OCI-LY3 (cell line): ENCODE data around the gene BCL2L13.

Experiments
- H2AFZ ChIP-seq: fragments of 200-600, 300-600 bp; shearing (Covaris generic); 2 replicates; pipeline ENCODE4 v1.6.0; 2014; ENCODE audit warnings: antibody characterized with exemption, low read depth, low read length
- H3K27ac ChIP-seq: fragments of 200-600, 300-600 bp; sonication (generic); 2 replicates; pipeline ENCODE4 v1.5.1; 2014; ENCODE audit warnings: mild to moderate bottlenecking, low read length, moderate library complexity, mixed read lengths
- H3K27me3 ChIP-seq: fragments of 200-600, 300-600 bp; sonication (generic); 2 replicates; pipeline ENCODE4 v1.6.1; 2014; ENCODE audit warnings: low read depth, low read length, mixed read lengths
- H3K36me3 ChIP-seq: fragments of 200-600, 300-600 bp; sonication (generic); replicated peaks from 2 replicates; pipeline ENCODE3; 2014; ENCODE audit warnings: low read depth, low read length, mixed read lengths
- H3K4me1 ChIP-seq: fragments of 300-600, 200-600 bp; sonication (generic); 2 replicates; pipeline ENCODE4 v1.6.1; 2014; ENCODE audit warnings: low read length, mixed read lengths
- H3K4me2 ChIP-seq: fragments of 200-600, 300-600 bp; sonication (generic); 2 replicates; pipeline ENCODE4 v1.6.1; 2014; ENCODE audit warnings: low read length, mixed read lengths
- H3K4me3 ChIP-seq: fragments of 300-600, 200-600 bp; sonication (generic); 2 replicates; pipeline ENCODE4 v1.5.1; 2014; ENCODE audit warnings: antibody characterized with exemption, mild to moderate bottlenecking, low read length, moderate library complexity
- H3K79me2 ChIP-seq: fragments of 300-600, 200-600 bp; shearing (Covaris generic); 2 replicates; pipeline ENCODE4 v1.6.1; 2014; ENCODE audit warnings: mild to moderate bottlenecking, low read length, mixed read lengths
- H3K9ac ChIP-seq: fragments of 300-600, 200-600 bp; shearing (Covaris generic); 2 replicates; pipeline ENCODE4 v1.6.0; 2014; ENCODE audit warnings: mild to moderate bottlenecking, low read length, moderate library complexity
- H3K9me3 ChIP-seq: fragments of 200-600, 300-600 bp; shearing (Covaris generic); 2 replicates; pipeline ENCODE4 v1.6.1; 2014; ENCODE audit warnings: low read length, mixed read lengths; ENCODE audit not compliant: insufficient read depth
- H4K20me1 ChIP-seq: fragments of 200-600, 300-600 bp; sonication (generic); 2 replicates; pipeline ENCODE4 v1.6.1; 2016; ENCODE audit warnings: low read length, mixed read lengths; ENCODE audit not compliant: insufficient read depth
- EZH2phosphoT487 ChIP-seq: fragments of 200-600 bp; shearing (Covaris generic); IDR thresholded peaks from 2 replicates; pipeline ENCODE4 v1.6.1; 2018; ENCODE audit warnings: antibody characterized with exemption, mixed run types, low read depth
- TF ChIP-seq, protein P1 (sequence below): fragments of 200-600, 300-600 bp; sonication (generic); IDR thresholded peaks from 2 replicates; pipeline ENCODE4 v1.5.1; 2014; ENCODE audit warnings: antibody characterized with exemption, low read length, low read depth

Gene BCL2L13

DNA sequence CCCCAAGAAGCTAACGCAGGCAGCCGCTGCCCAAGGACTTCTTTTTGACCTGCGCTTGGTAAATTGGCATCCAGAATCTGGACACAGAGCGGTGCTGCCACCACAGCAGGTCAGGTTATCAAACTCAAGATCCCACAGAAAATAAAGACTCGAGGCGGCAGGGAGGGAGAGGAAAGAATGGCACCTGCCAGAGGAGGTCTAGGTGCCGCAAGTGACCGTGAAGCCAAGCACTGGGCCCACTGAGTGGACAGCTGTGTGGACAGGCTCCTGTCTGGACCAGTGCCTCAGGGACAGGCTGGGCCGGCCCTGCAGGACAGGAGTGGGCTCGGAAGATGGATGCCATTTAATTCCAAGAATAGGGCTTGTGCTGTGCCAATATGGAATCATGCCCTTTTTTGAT, 108.4 kb downstream of the BCL2L13 start:
- peaks cover 50% of the 10 kb centered on the region for H3K36me3 ChIP-seq
- H3K9ac ChIP-seq: no peak overlapping the region
- no peak overlapping the region for H3K27ac ChIP-seq
- no peaks in the 10 kb centered on the region for H3K9me3 ChIP-seq
- no peak overlapping the region for H2AFZ ChIP-seq
- peaks cover 18% of the 10 kb centered on the region for H3K4me1 ChIP-seq
- no peaks in the 10 kb centered on the region for H3K27me3 ChIP-seq
- peaks cover 98% of the 10 kb centered on the region for H3K79me2 ChIP-seq
- H3K4me3 ChIP-seq: no peak overlapping the region
- H3K4me2 ChIP-seq: no peak overlapping the region
- TF ChIP-seq EZH2phosphoT487: no peak
- TF ChIP-seq, protein P1, sequence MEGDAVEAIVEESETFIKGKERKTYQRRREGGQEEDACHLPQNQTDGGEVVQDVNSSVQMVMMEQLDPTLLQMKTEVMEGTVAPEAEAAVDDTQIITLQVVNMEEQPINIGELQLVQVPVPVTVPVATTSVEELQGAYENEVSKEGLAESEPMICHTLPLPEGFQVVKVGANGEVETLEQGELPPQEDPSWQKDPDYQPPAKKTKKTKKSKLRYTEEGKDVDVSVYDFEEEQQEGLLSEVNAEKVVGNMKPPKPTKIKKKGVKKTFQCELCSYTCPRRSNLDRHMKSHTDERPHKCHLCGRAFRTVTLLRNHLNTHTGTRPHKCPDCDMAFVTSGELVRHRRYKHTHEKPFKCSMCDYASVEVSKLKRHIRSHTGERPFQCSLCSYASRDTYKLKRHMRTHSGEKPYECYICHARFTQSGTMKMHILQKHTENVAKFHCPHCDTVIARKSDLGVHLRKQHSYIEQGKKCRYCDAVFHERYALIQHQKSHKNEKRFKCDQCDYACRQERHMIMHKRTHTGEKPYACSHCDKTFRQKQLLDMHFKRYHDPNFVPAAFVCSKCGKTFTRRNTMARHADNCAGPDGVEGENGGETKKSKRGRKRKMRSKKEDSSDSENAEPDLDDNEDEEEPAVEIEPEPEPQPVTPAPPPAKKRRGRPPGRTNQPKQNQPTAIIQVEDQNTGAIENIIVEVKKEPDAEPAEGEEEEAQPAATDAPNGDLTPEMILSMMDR: no peak
- peaks cover 74% of the 10 kb centered on the region for H4K20me1 ChIP-seq

DNA sequence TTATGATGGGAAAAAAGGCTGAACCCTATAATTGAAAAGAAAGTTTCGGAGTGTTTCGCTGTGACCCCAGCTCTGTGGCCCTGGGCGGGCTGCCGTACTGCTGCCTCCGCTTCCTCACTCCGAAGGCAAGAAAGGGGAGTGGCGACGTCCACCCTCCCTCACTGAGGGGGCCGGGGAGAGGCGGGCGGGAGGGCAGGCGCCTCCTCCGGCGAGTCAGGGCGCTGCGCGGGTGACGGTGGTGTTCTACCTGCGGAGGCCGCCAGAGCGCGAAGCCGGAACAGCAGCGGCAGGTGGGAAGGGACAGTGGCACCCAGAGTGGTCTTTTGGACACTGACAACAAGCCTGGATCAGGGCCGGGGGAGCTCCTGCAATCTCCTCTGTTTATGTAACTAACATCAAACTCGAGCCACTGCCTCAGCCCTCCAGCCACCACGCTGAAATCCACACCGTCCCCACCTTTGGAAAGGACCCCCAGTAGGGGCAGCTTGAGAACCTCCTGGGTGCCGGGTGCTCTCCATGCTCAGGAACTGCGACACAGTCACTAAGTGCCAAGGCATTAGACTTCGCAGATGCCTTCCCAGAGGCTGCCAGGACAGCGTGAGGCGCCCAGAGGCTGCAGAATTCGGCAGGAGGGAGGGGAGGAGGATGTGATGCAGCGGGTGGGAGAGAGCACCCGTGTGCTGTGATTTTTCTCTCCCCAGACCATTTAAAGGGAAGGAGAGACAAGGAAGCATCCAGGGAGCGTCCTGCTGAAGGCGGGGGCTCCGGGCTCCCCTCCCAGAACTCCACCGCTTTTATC, 110.2 kb downstream of the BCL2L13 start:
- Histone ChIP-seq H3K36me3 (peaks cover 46% of the 10 kb centered on the region), H4K20me1 (peaks cover 74% of the 10 kb centered on the region), H3K9ac (no peak overlapping the region), H3K27ac (no peak overlapping the region), H3K4me2 (no peak overlapping the region), H3K4me1 (peaks cover under 1% of the 10 kb centered on the region; the same call in 1 of the 2 replicates), H3K9me3 (no peaks in the 10 kb centered on the region), H3K79me2 (peaks cover 97% of the 10 kb centered on the region), H3K27me3 (no peaks in the 10 kb centered on the region), H2AFZ (no peak overlapping the region), H3K4me3 (no peak overlapping the region)
- TF ChIP-seq, protein P1: no peak

- H3K36me3 ChIP-seq: peaks cover 43% of the 10 kb centered on the region
These were observed 111.2 kb downstream of the BCL2L13 start for GRCh38 chr22:17749605-17750395.

DNA sequence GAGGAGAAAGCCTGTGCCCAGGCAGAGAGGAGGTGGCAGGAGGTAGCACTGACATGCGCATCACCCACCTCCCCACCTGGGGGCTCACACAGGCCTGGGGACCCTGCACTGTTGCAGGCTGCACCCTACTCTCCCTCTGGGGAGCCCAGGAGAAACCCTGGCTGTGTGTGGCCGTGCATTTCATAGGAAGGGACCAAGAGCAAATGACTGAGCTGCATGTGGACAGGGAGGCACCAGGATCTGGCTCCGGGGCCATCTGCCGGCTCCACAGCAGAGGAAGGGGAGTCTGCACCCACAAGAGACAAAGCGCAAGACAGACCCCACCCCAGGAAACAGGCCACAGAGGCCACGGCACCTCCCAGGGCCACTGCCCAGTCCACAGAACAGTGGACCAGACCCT, 113.0 kb downstream of the BCL2L13 start:
- no peak overlapping the region for H3K9ac ChIP-seq
- TF ChIP-seq, protein P1: no peak
- no peak for TF ChIP-seq EZH2phosphoT487
- peaks cover 78% of the 10 kb centered on the region for H4K20me1 ChIP-seq

More at GRCh38 chr22:17749605-17750395, 111.2 kb downstream of the BCL2L13 start:
- no peak overlapping the region for H3K4me3 ChIP-seq
- H3K27ac ChIP-seq: no peak overlapping the region
- H3K27me3 ChIP-seq: no peaks in the 10 kb centered on the region
- no peaks in the 10 kb centered on the region for H3K4me1 ChIP-seq
- H3K4me2 ChIP-seq: no peak overlapping the region
- H3K9ac ChIP-seq: no peak overlapping the region
- peaks cover 74% of the 10 kb centered on the region for H4K20me1 ChIP-seq
- no peaks in the 10 kb centered on the region for H3K9me3 ChIP-seq
- no peak overlapping the region for H2AFZ ChIP-seq
- no peak for TF ChIP-seq EZH2phosphoT487
- TF ChIP-seq, protein P1: no peak
- H3K79me2 ChIP-seq: peaks cover 97% of the 10 kb centered on the region

More for the DNA sequence above, 113.0 kb downstream of the BCL2L13 start:
- Histone ChIP-seq H3K36me3 (peaks cover 44% of the 10 kb centered on the region), H3K27me3 (no peaks in the 10 kb centered on the region), H3K4me3 (no peak overlapping the region), H3K9me3 (no peaks in the 10 kb centered on the region), H3K4me1 (no peaks in the 10 kb centered on the region), H3K27ac (no peak overlapping the region), H3K4me2 (no peak overlapping the region), H2AFZ (no peak overlapping the region), H3K79me2 (peaks cover 97% of the 10 kb centered on the region)
